ENCODE results near the gene RDM1. TPM values are rescaled to one million over a fixed set of nuclear protein-coding genes. Genes with fewer than 3 reads are reported as not detected.

The RDM1 gene
- total and polyA plus RNA-seq, 4 donors = 0.10 to 0.26 TPM; not detected in 2

- Histone ChIP-seq H3K4me3 (no peak overlapping the region), H3K9ac (ENCODE audit: insufficient read depth in 1 of 2, low read length in 2 of 2) (no peak overlapping the region)
These were observed 58.2 kb downstream of the RDM1 start for GRCh38 chr17:35872196-35872980.

DNA sequence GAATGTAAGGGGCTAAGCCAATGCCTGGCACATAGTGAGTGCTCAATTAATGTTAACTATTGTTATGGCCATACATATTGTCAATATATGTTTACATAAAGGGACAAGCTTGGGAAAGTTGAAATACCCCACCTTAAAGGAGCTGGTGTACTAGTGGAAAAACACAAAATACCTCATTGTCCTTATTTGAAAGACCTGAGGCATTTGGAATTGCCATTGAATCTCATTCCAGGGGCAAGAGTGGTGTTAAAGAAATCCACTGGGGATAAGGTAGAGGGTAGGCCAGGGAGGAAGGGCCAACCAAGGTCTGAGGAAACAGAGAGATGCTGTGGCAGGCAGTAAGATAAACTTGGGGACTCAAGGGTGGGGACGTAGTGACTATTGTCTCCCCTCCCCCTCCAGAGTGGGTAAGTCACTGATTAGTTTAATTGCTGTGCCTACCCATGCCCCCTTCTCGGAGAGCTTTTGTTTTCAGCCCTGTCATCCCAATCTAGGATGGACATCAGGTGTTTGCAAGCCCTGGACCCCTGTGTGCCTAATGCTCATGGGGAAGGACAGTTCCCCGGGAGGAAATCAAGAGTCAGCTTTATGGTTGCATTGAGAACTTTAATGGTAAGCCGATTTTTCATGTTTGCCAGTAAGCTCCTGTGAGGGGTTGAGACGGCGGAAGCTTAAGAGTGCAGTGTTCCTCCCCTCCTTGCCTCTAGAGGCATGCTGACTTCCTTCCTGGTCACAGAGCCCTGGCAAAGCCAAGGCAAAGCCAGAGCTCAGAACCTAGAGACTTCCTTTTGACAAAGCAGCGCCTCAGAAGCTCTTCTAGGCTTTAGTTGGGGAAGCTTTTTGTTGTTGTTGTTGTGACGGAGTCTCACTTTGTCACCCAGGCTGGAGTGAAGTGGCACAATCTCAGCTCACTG is 59.4 kb downstream of the RDM1 start:
- 45 to 47% methylated on average over 8 of the region's 8 CpGs for WGBS, 2 donors

More at GRCh38 chr17:35872196-35872980, 58.2 kb downstream of the RDM1 start:
- no peak for ATAC-seq (ENCODE audit: insufficient read depth, low FRiP score)
- TF ChIP-seq, protein P1, sequence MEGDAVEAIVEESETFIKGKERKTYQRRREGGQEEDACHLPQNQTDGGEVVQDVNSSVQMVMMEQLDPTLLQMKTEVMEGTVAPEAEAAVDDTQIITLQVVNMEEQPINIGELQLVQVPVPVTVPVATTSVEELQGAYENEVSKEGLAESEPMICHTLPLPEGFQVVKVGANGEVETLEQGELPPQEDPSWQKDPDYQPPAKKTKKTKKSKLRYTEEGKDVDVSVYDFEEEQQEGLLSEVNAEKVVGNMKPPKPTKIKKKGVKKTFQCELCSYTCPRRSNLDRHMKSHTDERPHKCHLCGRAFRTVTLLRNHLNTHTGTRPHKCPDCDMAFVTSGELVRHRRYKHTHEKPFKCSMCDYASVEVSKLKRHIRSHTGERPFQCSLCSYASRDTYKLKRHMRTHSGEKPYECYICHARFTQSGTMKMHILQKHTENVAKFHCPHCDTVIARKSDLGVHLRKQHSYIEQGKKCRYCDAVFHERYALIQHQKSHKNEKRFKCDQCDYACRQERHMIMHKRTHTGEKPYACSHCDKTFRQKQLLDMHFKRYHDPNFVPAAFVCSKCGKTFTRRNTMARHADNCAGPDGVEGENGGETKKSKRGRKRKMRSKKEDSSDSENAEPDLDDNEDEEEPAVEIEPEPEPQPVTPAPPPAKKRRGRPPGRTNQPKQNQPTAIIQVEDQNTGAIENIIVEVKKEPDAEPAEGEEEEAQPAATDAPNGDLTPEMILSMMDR (IDR thresholded peaks at IDR 0.05; ENCODE audit: control extremely low read depth, extremely low read depth) = no peak
- Histone ChIP-seq H3K27me3 (ENCODE audit: control insufficient read depth in 3 of 3, insufficient read depth in 3 of 3, low read length in 2 of 3) (no peaks in the 10 kb centered on the region), H3K9me3 (ENCODE audit: control insufficient read depth in 4 of 4, insufficient read depth in 3 of 4, low read length in 3 of 4) (no peaks in the 10 kb centered on the region), H3K27ac (ENCODE audit: low read depth in 1 of 2, low read length in 1 of 2) (no peak overlapping the region), H3K36me3 (ENCODE audit: control insufficient read depth in 4 of 4, insufficient read depth in 4 of 4, low read length in 4 of 4) (no peaks in the 10 kb centered on the region), H3K4me1 (ENCODE audit: control insufficient read depth in 5 of 5, insufficient read depth in 5 of 5, low read length in 5 of 5) (peaks cover 0 to 3% (median 0%) of the 10 kb centered on the region in 5 donors)
- no peak for DNase-seq
- WGBS, 2 donors = 95 to 96% methylated on average over 12 of the region's 12 CpGs

DNA sequence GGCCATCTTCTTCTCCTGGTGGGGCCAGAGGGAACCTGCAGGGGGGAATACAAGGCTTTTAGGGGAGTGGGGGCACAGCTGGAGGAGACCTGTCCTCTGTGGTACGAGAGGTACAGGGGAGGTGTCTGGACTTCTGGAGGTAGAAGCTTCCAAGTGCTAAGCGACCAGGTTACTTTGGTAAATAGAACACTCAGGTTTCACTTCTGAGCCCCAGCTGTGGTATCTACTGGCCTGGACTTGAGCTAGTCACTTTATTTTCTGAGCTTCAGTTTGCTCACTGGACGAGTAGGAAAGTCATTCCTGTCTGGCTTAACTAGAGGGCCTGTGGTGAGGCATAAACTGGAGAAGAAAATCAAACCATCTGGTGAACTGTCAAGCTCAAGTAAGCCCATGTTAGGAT is 61.8 kb downstream of the RDM1 start, which contains the start of gene HEATR9:
Gene HEATR9, minus strand, starts transcription at position 155 of the 400 bp plus-strand sequence. Its CDS starts 149 bp downstream, at position 6.
- Histone ChIP-seq H3K9me3 (ENCODE audit: control insufficient read depth in 4 of 4, insufficient read depth in 3 of 4, low read length in 3 of 4) (no peaks in the 10 kb centered on the region), H3K4me1 (ENCODE audit: control insufficient read depth in 5 of 5, insufficient read depth in 5 of 5, low read length in 5 of 5) (no peaks in the 10 kb centered on the region), H3K27ac (ENCODE audit: low read depth in 1 of 2, low read length in 1 of 2) (no peak within 1 kb of the TSS), H3K9ac (ENCODE audit: insufficient read depth in 1 of 2, low read length in 2 of 2) (no peak within 1 kb of the TSS), H3K4me3 (no peak within 1 kb of the TSS), H3K36me3 (ENCODE audit: control insufficient read depth in 4 of 4, insufficient read depth in 4 of 4, low read length in 4 of 4) (no peaks in the 10 kb centered on the region), H3K27me3 (ENCODE audit: control insufficient read depth in 3 of 3, insufficient read depth in 3 of 3, low read length in 2 of 3) (no peaks in the 10 kb centered on the region)
- DNase-seq = no peak
- TF ChIP-seq, protein P1 (IDR thresholded peaks at IDR 0.05; ENCODE audit: control extremely low read depth, extremely low read depth) = no peak
- WGBS, 2 donors = 79 to 88% methylated on average over 3 of the region's 3 CpGs
- no peak for ATAC-seq (ENCODE audit: insufficient read depth, low FRiP score)

More for the DNA sequence above, 59.4 kb downstream of the RDM1 start:
- H3K36me3 ChIP-seq (ENCODE audit: control insufficient read depth in 4 of 4, insufficient read depth in 4 of 4, low read length in 4 of 4) = no peaks in the 10 kb centered on the region
- ATAC-seq (ENCODE audit: insufficient read depth, low FRiP score) = no peak
- H3K27ac ChIP-seq (ENCODE audit: low read depth in 1 of 2, low read length in 1 of 2) = no peak overlapping the region
- H3K27me3 ChIP-seq (ENCODE audit: control insufficient read depth in 3 of 3, insufficient read depth in 3 of 3, low read length in 2 of 3) = no peaks in the 10 kb centered on the region
- H3K9me3 ChIP-seq (ENCODE audit: control insufficient read depth in 4 of 4, insufficient read depth in 3 of 4, low read length in 3 of 4) = no peaks in the 10 kb centered on the region
- peaks cover 0 to 3% (median 0%) of the 10 kb centered on the region in 5 donors for H3K4me1 ChIP-seq (ENCODE audit: control insufficient read depth in 5 of 5, insufficient read depth in 5 of 5, low read length in 5 of 5)
- no peak overlapping the region for H3K9ac ChIP-seq (ENCODE audit: insufficient read depth in 1 of 2, low read length in 2 of 2)
- H3K4me3 ChIP-seq = no peak overlapping the region
- TF ChIP-seq, protein P1 (IDR thresholded peaks at IDR 0.05; ENCODE audit: control extremely low read depth, extremely low read depth) = no peak
- no peak for DNase-seq

Small RNAs within 50 kb of the gene (small RNA-seq; reads per million reads assigned to genes)
- 4,906 reads per million, percentile 100 among the genes with 10 or more reads in this experiment for gene RF00100 (ENCODE audit: low replicate concordance)

Other genes starting within 250 kb of the RDM1 start
- under 1 TPM in 1 of 2 donors, not detected in 1; 0.80 TPM for gene RASL10B, start 199.1 kb downstream of the RDM1 start, total RNA-seq
- under 1 TPM; 0.57 to 1.00 TPM for gene RASL10B, start 199.1 kb downstream of the RDM1 start, polyA plus RNA-seq
- gene GAS2L2, start 177.5 kb downstream of the RDM1 start, total RNA-seq = 10 to 100 TPM in 1 of 2 donors, 1 to 10 TPM in 1; 4.6 to 11.5 TPM
- 1 to 10 TPM; 1.6 to 3.3 TPM for gene GAS2L2, start 177.5 kb downstream of the RDM1 start, polyA plus RNA-seq
- under 1 TPM in 1 of 2 donors, not detected in 1; 0.40 TPM for gene C17orf50, start 169.9 kb downstream of the RDM1 start, total RNA-seq
- under 1 TPM; 0.18 to 0.26 TPM for gene C17orf50, start 169.9 kb downstream of the RDM1 start, polyA plus RNA-seq
- 10 to 100 TPM; 30.5 to 54.5 TPM for gene MMP28, start 135.1 kb downstream of the RDM1 start, total RNA-seq
- 10 to 100 TPM; 34.2 to 72.6 TPM for gene MMP28, start 135.1 kb downstream of the RDM1 start, polyA plus RNA-seq
- gene TAF15, start 121.3 kb downstream of the RDM1 start, total RNA-seq = 100 to 1,000 TPM; 134 to 138 TPM
- gene TAF15, start 121.3 kb downstream of the RDM1 start, polyA plus RNA-seq = 10 to 100 TPM; 88.5 to 94.1 TPM
- under 1 TPM in 1 of 2 donors, not detected in 1; 0.17 TPM for gene HEATR9, start 61.9 kb downstream of the RDM1 start, total RNA-seq
- gene HEATR9, start 61.9 kb downstream of the RDM1 start, polyA plus RNA-seq = under 1 TPM in 1 of 2 donors, not detected in 1; 0.05 TPM
- 1 to 10 TPM; 3.2 to 6.8 TPM for gene CCL5, start 50.4 kb downstream of the RDM1 start, total RNA-seq
- 10 to 100 TPM; 14.5 to 15.3 TPM for gene CCL5, start 50.4 kb downstream of the RDM1 start, polyA plus RNA-seq
- not detected for gene LYZL6, start 12.9 kb upstream of the RDM1 start, total RNA-seq
- gene LYZL6, start 12.9 kb upstream of the RDM1 start, polyA plus RNA-seq = not detected
- under 1 TPM in 1 of 2 donors, not detected in 1; 0.18 TPM for gene CCL16, start 50.7 kb upstream of the RDM1 start, total RNA-seq
- gene CCL16, start 50.7 kb upstream of the RDM1 start, polyA plus RNA-seq = under 1 TPM; 0.14 to 0.20 TPM
- 10 to 100 TPM in 1 of 2 donors, 1 to 10 TPM in 1; 2.9 to 25.3 TPM for gene CCL14, start 56.0 kb upstream of the RDM1 start, total RNA-seq
- 10 to 100 TPM; 31.3 to 66.0 TPM for gene CCL14, start 56.0 kb upstream of the RDM1 start, polyA plus RNA-seq
- 1 to 10 TPM; 1.3 to 1.4 TPM for gene CCL15, start 70.8 kb upstream of the RDM1 start, total RNA-seq
- 1 to 10 TPM in 1 of 2 donors, under 1 TPM in 1; 0.84 to 1.1 TPM for gene CCL15, start 70.8 kb upstream of the RDM1 start, polyA plus RNA-seq
- gene CCL23, start 87.2 kb upstream of the RDM1 start, total RNA-seq = 1 to 10 TPM in 1 of 2 donors, not detected in 1; 5.1 TPM
- 10 to 100 TPM in 1 of 2 donors, 1 to 10 TPM in 1; 7.2 to 34.4 TPM for gene CCL23, start 87.2 kb upstream of the RDM1 start, polyA plus RNA-seq
- 10 to 100 TPM in 1 of 2 donors, 1 to 10 TPM in 1; 8.7 to 41.0 TPM for gene CCL18, start 133.5 kb upstream of the RDM1 start, total RNA-seq
- 10 to 100 TPM; 76.1 to 89.9 TPM for gene CCL18, start 133.5 kb upstream of the RDM1 start, polyA plus RNA-seq
- gene CCL3, start 159.4 kb upstream of the RDM1 start, total RNA-seq = 10 to 100 TPM; 16.3 to 31.6 TPM
- 100 to 1,000 TPM in 1 of 2 donors, 1 to 10 TPM in 1; 7.8 to 526 TPM for gene CCL3, start 159.4 kb upstream of the RDM1 start, polyA plus RNA-seq
- gene CCL4, start 173.1 kb upstream of the RDM1 start, total RNA-seq = 10 to 100 TPM; 15.1 to 27.0 TPM
- gene CCL4, start 173.1 kb upstream of the RDM1 start, polyA plus RNA-seq = 100 to 1,000 TPM in 1 of 2 donors, 1 to 10 TPM in 1; 8.3 to 502 TPM
- 1 to 10 TPM; 2.2 to 7.5 TPM for gene TBC1D3B, start 245.9 kb upstream of the RDM1 start, total RNA-seq
- 1 to 10 TPM; 1.6 to 3.8 TPM for gene TBC1D3B, start 245.9 kb upstream of the RDM1 start, polyA plus RNA-seq

Data from lung (tissue), 13 donors.